Neuronal stem cell (in vitro differentiated cells): Measurements from ENCODE around the gene NUP98.

Experiments
- DNase-seq: peaks from one replicate; pipeline ENCODE4 v3.0.0-alpha.2; 2013; ENCODE audit warnings: low spot score
- H2AFZ ChIP-seq: one replicate; pipeline ENCODE4 v1.6.1; 2013; ENCODE audit warnings: mild to moderate bottlenecking, low read length, inconsistent platforms
- H2AK5ac ChIP-seq: 2 replicates; pipeline ENCODE4 v1.6.1; 2013; ENCODE audit warnings: low read depth, mild to moderate bottlenecking, inconsistent platforms, low read length, moderate library complexity, mixed read lengths
- H2BK120ac ChIP-seq: 2 replicates; pipeline ENCODE4 v1.6.1; 2013; ENCODE audit warnings: low read depth, mild to moderate bottlenecking, inconsistent platforms, low read length, moderate library complexity, mixed read lengths
- H2BK12ac ChIP-seq: one replicate; pipeline ENCODE4 v1.6.1; 2013; ENCODE audit warnings: low read length, inconsistent platforms
- H2BK15ac ChIP-seq: 2 replicates; pipeline ENCODE4 v1.6.1; 2013; ENCODE audit warnings: mild to moderate bottlenecking, low read length, inconsistent platforms, mixed read lengths
- H2BK5ac ChIP-seq: one replicate; pipeline ENCODE4 v1.6.1; 2013; ENCODE audit warnings: inconsistent platforms, mild to moderate bottlenecking, low read length, moderate library complexity
- H3K14ac ChIP-seq: one replicate; pipeline ENCODE4 v1.6.1; 2013; ENCODE audit warnings: low read length, inconsistent platforms
- H3K18ac ChIP-seq: 2 replicates; pipeline ENCODE4 v1.6.1; 2013; ENCODE audit warnings: low read length, inconsistent platforms
- H3K23ac ChIP-seq: 2 replicates; pipeline ENCODE4 v1.6.1; 2013; ENCODE audit warnings: low read depth, mild to moderate bottlenecking, mixed read lengths, low read length, inconsistent platforms; ENCODE audit not compliant: poor library complexity
- H3K27ac ChIP-seq: replicated peaks from 3 replicates; pipeline ENCODE4 v1.5.1; 2013; ENCODE audit warnings: low read length, inconsistent platforms
- H3K27me3 ChIP-seq, 3 experiments: 2 replicates each; pipeline ENCODE4 v1.6.1; 2013; ENCODE audit warnings: low read length in 3 of 3, mild to moderate bottlenecking in 2 of 3, inconsistent platforms in 1 of 3, low read depth in 1 of 3, mixed read lengths in 1 of 3, moderate library complexity in 1 of 3; ENCODE audit not compliant: control insufficient read depth in 3 of 3, insufficient read depth in 3 of 3
- H3K36me3 ChIP-seq, 2 donors: replicated peaks in 1 of 2; 2 replicates each; pipeline ENCODE4 v1.6.1; 2013; ENCODE audit warnings: low read length in 2 of 2; ENCODE audit not compliant: control insufficient read depth in 2 of 2, insufficient read depth in 2 of 2
- H3K4ac ChIP-seq: 2 replicates; pipeline ENCODE4 v1.6.1; 2013; ENCODE audit warnings: inconsistent platforms, mild to moderate bottlenecking, low read length, moderate library complexity
- H3K4me1 ChIP-seq, 2 donors: 1 replicate in 1 of 2; 2 replicates in 1 of 2; pipeline ENCODE4 v1.6.1; 2013; ENCODE audit warnings: low read length in 2 of 2, low read depth in 1 of 2; ENCODE audit not compliant: control insufficient read depth in 2 of 2, insufficient read depth in 1 of 2
- H3K4me2 ChIP-seq: one replicate; pipeline ENCODE4 v1.6.1; 2013; ENCODE audit warnings: mild to moderate bottlenecking, low read length, inconsistent platforms; ENCODE audit not compliant: insufficient read depth, poor library complexity, severe bottlenecking
- H3K4me3 ChIP-seq, 2 donors: 2 replicates each; pipeline ENCODE4 v1.5.1; 2013; ENCODE audit warnings: low read length in 2 of 2, mild to moderate bottlenecking in 2 of 2, inconsistent platforms in 1 of 2, moderate library complexity in 1 of 2
- H3K79me1 ChIP-seq: one replicate; pipeline ENCODE4 v1.6.1; 2013; ENCODE audit warnings: low read depth, mild to moderate bottlenecking, inconsistent platforms, low read length, moderate library complexity
- H3K9ac ChIP-seq: one replicate; pipeline ENCODE4 v1.6.1; 2013; ENCODE audit warnings: mild to moderate bottlenecking, low read depth, low read length, inconsistent platforms; ENCODE audit not compliant: poor library complexity
- H3K9me3 ChIP-seq, 2 donors: replicated peaks in 1 of 2; 2 replicates each; pipeline versions ENCODE3 to v1.6.1; 2013; ENCODE audit warnings: low read length in 2 of 2, mild to moderate bottlenecking in 2 of 2, inconsistent platforms in 1 of 2, low read depth in 1 of 2, mixed read lengths in 1 of 2, moderate library complexity in 1 of 2; ENCODE audit not compliant: control insufficient read depth in 2 of 2, insufficient read depth in 1 of 2
- H4K8ac ChIP-seq: one replicate; pipeline ENCODE4 v1.6.1; 2013; ENCODE audit warnings: low read depth, mild to moderate bottlenecking, inconsistent platforms, low read length, moderate library complexity
- H4K91ac ChIP-seq: one replicate; pipeline ENCODE4 v1.6.1; 2013; ENCODE audit warnings: low read length, low read depth, mild to moderate bottlenecking, inconsistent platforms; ENCODE audit not compliant: poor library complexity
- WGBS, 2 donors: extraction: QIAGEN DNeasy Blood & Tissue Kit; methylation state at CpG; one replicate each; pipeline ENCODE4 v1.1.7; 2013; ENCODE audit warnings: missing lambda C conversion rate in 2 of 2, mixed read lengths in 1 of 2; ENCODE audit not compliant: insufficient read length in 2 of 2, insufficient replicate concordance in 1 of 2; ENCODE audit errors: extremely low coverage in 2 of 2; 5-methylcytosine and 5-hydroxymethylcytosine counted together

Gene NUP98

GRCh38 chr11:3810446-3810845, 13.1 kb upstream of the NUP98 start:
- H3K18ac ChIP-seq: no peak overlapping the region
- no peak overlapping the region for H2AK5ac ChIP-seq
- H3K27ac ChIP-seq: no peak overlapping the region
- no peak overlapping the region for H3K4ac ChIP-seq
- no peak overlapping the region for H3K9ac ChIP-seq
- H3K14ac ChIP-seq: no peak overlapping the region
- H2AFZ ChIP-seq: no peak overlapping the region
- no peak overlapping the region for H2BK5ac ChIP-seq
- no peak overlapping the region for H4K91ac ChIP-seq
- no peak overlapping the region for H3K23ac ChIP-seq
- WGBS, 2 donors: no CpG with 5 or more reads among the region's 3 CpGs
- no peak overlapping the region for H2BK120ac ChIP-seq
- peaks cover 6% of the 10 kb centered on the region for H3K79me1 ChIP-seq
- H3K4me1 ChIP-seq: peaks cover 2 to 9% of the 10 kb centered on the region in 2 donors
- H3K9me3 ChIP-seq: no peaks in the 10 kb centered on the region
- no peak overlapping the region for H3K4me2 ChIP-seq
- H3K27me3 ChIP-seq: no peaks in the 10 kb centered on the region
- H2BK15ac ChIP-seq: no peak overlapping the region
- no peak overlapping the region for H3K4me3 ChIP-seq
- no peak overlapping the region for H4K8ac ChIP-seq
- H2BK12ac ChIP-seq: no peak overlapping the region
- DNase-seq: no peak
- H3K36me3 ChIP-seq: peaks cover 0 to 8% of the 10 kb centered on the region in 2 donors

DNA sequence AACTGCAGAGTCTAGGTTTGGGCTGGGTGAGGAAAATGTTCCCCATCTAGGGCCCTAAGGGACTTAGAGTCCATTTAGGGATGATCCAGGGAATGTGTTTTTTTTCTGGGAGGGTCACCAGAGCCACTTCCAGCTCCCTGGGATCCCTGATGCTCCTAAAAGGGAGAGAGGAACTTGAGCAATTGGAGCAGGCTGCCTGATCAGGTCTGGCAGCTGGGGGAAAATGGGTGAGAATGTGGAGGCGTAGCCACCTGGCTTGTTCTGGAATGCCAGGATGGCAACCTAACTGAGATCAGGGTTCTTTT, 12.2 kb upstream of the NUP98 start:
- H3K9ac ChIP-seq: no peak overlapping the region
- H3K4me3 ChIP-seq: no peak overlapping the region
- H2BK120ac ChIP-seq: no peak overlapping the region

GRCh38 chr11:3808861-3809623, 11.7 kb upstream of the NUP98 start:
- Histone ChIP-seq H3K9me3 (no peaks in the 10 kb centered on the region), H3K36me3 (peaks cover 0 to 8% of the 10 kb centered on the region in 2 donors), H3K4me2 (peak overlapping the region; percentile 95), H3K4me3 (peak overlapping the region; percentile 73 to 94), H2AFZ (peak overlapping the region; percentile 99), H3K4ac (no peak overlapping the region), H3K4me1 (peaks cover 2 to 9% of the 10 kb centered on the region in 2 donors), H3K27me3 (no peaks in the 10 kb centered on the region), H2BK12ac (no peak overlapping the region), H3K9ac (peak overlapping the region; percentile 91), H2BK120ac (peak overlapping the region; percentile 78), H2AK5ac (peak overlapping the region; percentile 25), H3K18ac (peak overlapping the region; percentile 99), H4K91ac (no peak overlapping the region), H3K27ac (no peak overlapping the region), H4K8ac (no peak overlapping the region), H2BK15ac (peak overlapping the region; percentile 81), H3K23ac (peak overlapping the region; percentile 82), H3K14ac (no peak overlapping the region), H3K79me1 (peaks cover 6% of the 10 kb centered on the region), H2BK5ac (no peak overlapping the region)
- no CpG with 5 or more reads among the region's 5 CpGs for WGBS, 2 donors
- DNase-seq: no peak

More for the DNA sequence above, 12.2 kb upstream of the NUP98 start:
- H4K91ac ChIP-seq: no peak overlapping the region
- H3K14ac ChIP-seq: no peak overlapping the region
- no peak for DNase-seq
- no CpG with 5 or more reads among the region's 1 CpG for WGBS, 2 donors
- peaks cover 0 to 8% of the 10 kb centered on the region in 2 donors for H3K36me3 ChIP-seq
- peaks cover 6% of the 10 kb centered on the region for H3K79me1 ChIP-seq
- H3K4me2 ChIP-seq: no peak overlapping the region
- no peak overlapping the region for H3K23ac ChIP-seq
- H2AFZ ChIP-seq: no peak overlapping the region
- no peak overlapping the region for H2AK5ac ChIP-seq
- H2BK15ac ChIP-seq: no peak overlapping the region
- no peak overlapping the region for H3K27ac ChIP-seq
- H2BK5ac ChIP-seq: no peak overlapping the region
- H3K18ac ChIP-seq: no peak overlapping the region
- H3K4ac ChIP-seq: no peak overlapping the region
- H2BK12ac ChIP-seq: no peak overlapping the region
- no peaks in the 10 kb centered on the region for H3K27me3 ChIP-seq
- no peaks in the 10 kb centered on the region for H3K9me3 ChIP-seq
- H3K4me1 ChIP-seq: peaks cover 2 to 9% of the 10 kb centered on the region in 2 donors
- H4K8ac ChIP-seq: no peak overlapping the region

DNA sequence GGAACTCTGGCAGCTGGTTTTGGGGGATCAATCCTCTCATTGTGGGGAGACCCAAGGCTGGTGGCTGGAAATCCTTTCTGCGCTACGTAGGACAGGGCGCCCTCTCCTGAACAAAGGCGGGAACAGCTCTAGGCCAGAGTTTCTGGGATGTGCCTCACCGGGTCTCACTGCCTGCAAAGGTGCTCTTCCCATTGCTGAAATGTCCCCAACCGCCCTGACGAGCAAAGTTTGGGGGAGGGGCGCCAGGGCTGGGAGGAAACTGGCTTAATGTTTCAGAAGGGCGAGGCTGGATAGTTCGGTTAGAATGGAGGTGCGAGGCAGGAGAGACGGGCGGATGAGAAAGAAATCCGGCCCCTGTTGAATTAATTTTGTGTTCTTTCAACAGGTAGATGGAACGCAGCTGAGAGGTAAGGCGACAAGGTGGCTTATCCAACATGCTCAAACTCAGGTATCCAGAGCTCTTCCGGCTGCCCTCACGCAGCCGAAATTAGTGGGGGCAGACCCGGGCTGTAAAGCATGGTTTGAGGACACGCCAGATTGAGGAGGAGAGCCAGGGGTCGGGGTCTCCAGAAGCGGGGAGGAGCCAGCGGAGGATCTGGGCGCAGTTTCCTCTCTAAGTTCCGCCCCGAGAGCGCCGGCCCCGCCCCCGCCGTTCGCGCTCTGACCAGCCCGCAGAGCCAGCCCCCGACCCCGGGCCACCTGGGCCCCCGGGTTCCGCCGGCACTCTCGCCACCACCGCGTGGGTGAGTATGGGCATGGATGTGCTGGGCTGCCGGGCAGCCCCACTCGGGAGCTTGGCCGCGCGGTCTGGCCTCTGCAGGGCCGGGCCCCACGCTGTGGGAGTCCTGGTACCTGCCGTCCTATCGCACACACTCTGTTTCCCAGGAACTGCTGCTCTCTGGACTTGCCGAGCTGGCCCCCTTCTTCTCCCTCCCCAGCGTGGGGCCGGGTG, 10.8 kb upstream of the NUP98 start, which contains the start of gene PGAP2:
Gene PGAP2 (plus strand): TSS at position 652 of the 952 bp plus-strand sequence. CDS start 2,700 bp downstream, outside the sequence.
- H2AK5ac ChIP-seq: peak within 1 kb of the TSS; percentile 25
- WGBS, 2 donors: no CpG with 5 or more reads among the region's 55 CpGs
- H2BK15ac ChIP-seq: peak within 1 kb of the TSS; percentile 81
- peak within 1 kb of the TSS; percentile 82 for H3K23ac ChIP-seq
- H3K36me3 ChIP-seq: peaks cover 0 to 8% of the 10 kb centered on the region in 2 donors
- peak within 1 kb of the TSS; percentile 73 to 94 for H3K4me3 ChIP-seq
- peak within 1 kb of the TSS; percentile 99 for H3K18ac ChIP-seq
- no peak within 1 kb of the TSS for H4K91ac ChIP-seq
- H3K9ac ChIP-seq: peak within 1 kb of the TSS; percentile 91
- peaks cover 2 to 9% of the 10 kb centered on the region in 2 donors for H3K4me1 ChIP-seq
- no peak within 1 kb of the TSS for H3K27ac ChIP-seq
- DNase-seq: peak; percentile 64
- no peak within 1 kb of the TSS for H2BK12ac ChIP-seq
- H3K9me3 ChIP-seq: no peaks in the 10 kb centered on the region
- H3K4ac ChIP-seq: no peak within 1 kb of the TSS
- H4K8ac ChIP-seq: no peak within 1 kb of the TSS
- peak within 1 kb of the TSS; percentile 95 for H3K4me2 ChIP-seq
- no peak within 1 kb of the TSS for H3K14ac ChIP-seq
- no peak within 1 kb of the TSS for H2BK5ac ChIP-seq
- H3K79me1 ChIP-seq: peaks cover 6% of the 10 kb centered on the region
- peak within 1 kb of the TSS; percentile 78 for H2BK120ac ChIP-seq
- no peaks in the 10 kb centered on the region for H3K27me3 ChIP-seq
- H2AFZ ChIP-seq: peak within 1 kb of the TSS; percentile 99
